ENCODE measurements around the gene TUT4. TPM values are rescaled to one million over a fixed set of nuclear protein-coding genes. Genes with fewer than 3 reads are reported as not detected.

TUT4 gene
- total and polyA plus RNA-seq, 2 donors (not counting 3 experiments of a cell fraction or from before 2014, with no cell fraction given), result 24.7 to 41.2 TPM

GRCh38 chr1:52477876-52478275 is 75.0 kb downstream of the TUT4 start:
- CTCF ChIA-PET, result no interaction called here
- FAIRE-seq (no peak), DNase-seq (ENCODE audit: low read depth, low spot score) (no peak)
- no peak overlapping the region for H3K9ac ChIP-seq (replicated peaks; ENCODE audit: extremely low read depth, insufficient read depth, low read length)
- TF ChIP-seq JUN (IDR thresholded peaks at IDR 0.05; ENCODE audit: borderline replicate concordance, insufficient read depth, insufficient read length, low read depth) (no peak), EZH2 (IDR thresholded peaks at IDR 0.05; ENCODE audit: borderline replicate concordance, low read depth, low read length, severe bottlenecking) (no peak), MYC (IDR thresholded peaks at IDR 0.05; ENCODE audit: low read depth, low read length) (no peak), POLR2AphosphoS5 (IDR thresholded peaks at IDR 0.05; ENCODE audit: insufficient read depth, low read depth, low read length) (no peak), GATA2 (IDR thresholded peaks at IDR 0.05; ENCODE audit: insufficient read depth, insufficient read length, low read depth, low read length) (no peak), POLR2A (IDR thresholded peaks at IDR 0.05; ENCODE audit: low read depth, low read length) (no peak), CTCF (IDR thresholded peaks at IDR 0.05; ENCODE audit: extremely low read depth in 1 of 2, insufficient read depth in 1 of 2, low read depth in 1 of 2, low read length in 2 of 2) (no peak), MAX (IDR thresholded peaks at IDR 0.05; ENCODE audit: insufficient read depth, insufficient read length) (no peak), FOS (IDR thresholded peaks at IDR 0.05; ENCODE audit: borderline replicate concordance, insufficient read depth, low read length) (no peak)
- no peaks in the 10 kb centered on the region for H3K4me1 ChIP-seq (ENCODE audit: control insufficient read depth, extremely low read depth, insufficient read depth, low read length)
- POLR2A ChIA-PET, result no interaction called here
- intact Hi-C loops (cut with micrococcal nuclease), result no loop called here
- no peaks in the 10 kb centered on the region for H3K36me3 ChIP-seq (ENCODE audit: control insufficient read depth in 2 of 2, extremely low read depth in 1 of 2, insufficient read depth in 2 of 2, low read length in 2 of 2)
- BruUV-seq (replicated peaks), result no TSS peak
- H3K4me3 ChIP-seq (replicated peaks in 1 of 3; ENCODE audit: insufficient read depth in 1 of 3, low read depth in 1 of 3, low read length in 3 of 3), result no peak overlapping the region
- no peak overlapping the region for H3K4me2 ChIP-seq (ENCODE audit: insufficient read depth, low read length)
- H3K27me3 ChIP-seq (ENCODE audit: control insufficient read depth in 2 of 2, insufficient read depth in 2 of 2, low read length in 2 of 2), result no peaks in the 10 kb centered on the region
- dilution Hi-C loops (cut with MboI; ENCODE audit: extremely low pct_ligation_motif_present, low sequenced_read_pairs), result no loop called here
- H2AFZ ChIP-seq (ENCODE audit: low read depth, low read length), result no peak overlapping the region
- H3K79me2 ChIP-seq (ENCODE audit: control insufficient read depth, insufficient read depth, low read length), result no peaks in the 10 kb centered on the region
- H4K20me1 ChIP-seq (replicated peaks; ENCODE audit: control insufficient read depth, extremely low read depth, insufficient read depth, low read length), result no peaks in the 10 kb centered on the region
- no peaks in the 10 kb centered on the region for H3K9me1 ChIP-seq (replicated peaks; ENCODE audit: control insufficient read depth, extremely low read depth, insufficient read depth, low read length)
- H3K27ac ChIP-seq (ENCODE audit: insufficient read depth, low read depth, low read length), result no peak overlapping the region
- no peaks in the 10 kb centered on the region for H3K9me3 ChIP-seq (replicated peaks; ENCODE audit: control insufficient read depth, insufficient read depth, low read length)

All from endothelial cell of umbilical vein (primary cell).